Measurements from ENCODE around the gene NOC4L. TPM values are rescaled to one million over a fixed set of nuclear protein-coding genes. Genes with fewer than 3 reads are reported as not detected.

The NOC4L gene
- total and polyA plus RNA-seq, 2 donors (not counting 3 experiments of a cell fraction or from before 2014, with no cell fraction given) = 19.4 to 29.4 TPM

DNA sequence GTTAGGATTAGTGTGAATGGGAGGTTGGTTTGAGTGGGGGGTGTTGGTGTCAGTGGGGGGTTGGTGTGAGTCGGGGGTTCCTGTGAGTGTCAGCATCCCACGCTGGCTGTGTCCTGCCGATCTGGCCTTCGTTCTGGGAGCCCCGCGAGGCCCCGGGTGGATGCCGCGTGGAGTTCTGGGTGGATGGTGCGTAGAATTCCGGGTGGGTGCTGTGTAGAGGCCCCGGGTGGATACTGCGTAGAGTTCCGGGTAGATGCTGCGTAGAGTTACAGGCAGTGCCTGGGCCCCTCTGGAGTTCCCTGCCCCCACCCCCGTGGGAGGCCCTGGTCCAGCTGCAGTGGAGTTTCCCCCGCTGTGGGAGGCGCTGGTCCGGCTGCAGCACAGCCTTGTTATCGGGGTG lies 8.7 kb downstream of the NOC4L start:
- Histone ChIP-seq H2AFZ (ENCODE audit: low read depth, low read length) (no peak overlapping the region), H3K9ac (replicated peaks; ENCODE audit: extremely low read depth, insufficient read depth, low read length) (no peak overlapping the region), H3K9me1 (replicated peaks; ENCODE audit: control insufficient read depth, extremely low read depth, insufficient read depth, low read length) (no peaks in the 10 kb centered on the region), H4K20me1 (replicated peaks; ENCODE audit: control insufficient read depth, extremely low read depth, insufficient read depth, low read length) (no peaks in the 10 kb centered on the region), H3K4me2 (ENCODE audit: insufficient read depth, low read length) (no peak overlapping the region), H3K4me3 (replicated peaks in 1 of 3; ENCODE audit: insufficient read depth in 1 of 3, low read depth in 1 of 3, low read length in 3 of 3) (no peak overlapping the region), H3K36me3 (ENCODE audit: control insufficient read depth in 2 of 2, extremely low read depth in 1 of 2, insufficient read depth in 2 of 2, low read length in 2 of 2) (peaks cover 0 to 6% of the 10 kb centered on the region in 2 experiments), H3K4me1 (ENCODE audit: control insufficient read depth, extremely low read depth, insufficient read depth, low read length) (no peaks in the 10 kb centered on the region), H3K27ac (ENCODE audit: insufficient read depth, low read depth, low read length) (no peak overlapping the region), H3K27me3 (ENCODE audit: control insufficient read depth in 2 of 2, insufficient read depth in 2 of 2, low read length in 2 of 2) (no peaks in the 10 kb centered on the region), H3K9me3 (replicated peaks; ENCODE audit: control insufficient read depth, insufficient read depth, low read length) (no peaks in the 10 kb centered on the region), H3K79me2 (ENCODE audit: control insufficient read depth, insufficient read depth, low read length) (no peaks in the 10 kb centered on the region)
- FAIRE-seq (no peak), DNase-seq (ENCODE audit: low read depth, low spot score) (no peak)
- POLR2A ChIA-PET = no interaction called here
- TF ChIP-seq GATA2 (IDR thresholded peaks at IDR 0.05; ENCODE audit: insufficient read depth, insufficient read length, low read depth, low read length) (no peak), EZH2 (IDR thresholded peaks at IDR 0.05; ENCODE audit: borderline replicate concordance, low read depth, low read length, severe bottlenecking) (no peak), POLR2AphosphoS5 (IDR thresholded peaks at IDR 0.05; ENCODE audit: insufficient read depth, low read depth, low read length) (no peak), JUN (IDR thresholded peaks at IDR 0.05; ENCODE audit: borderline replicate concordance, insufficient read depth, insufficient read length, low read depth) (no peak), MYC (IDR thresholded peaks at IDR 0.05; ENCODE audit: low read depth, low read length) (no peak), POLR2A (IDR thresholded peaks at IDR 0.05; ENCODE audit: low read depth, low read length) (no peak), FOS (IDR thresholded peaks at IDR 0.05; ENCODE audit: borderline replicate concordance, insufficient read depth, low read length) (no peak)
- TF ChIP-seq, protein P1, sequence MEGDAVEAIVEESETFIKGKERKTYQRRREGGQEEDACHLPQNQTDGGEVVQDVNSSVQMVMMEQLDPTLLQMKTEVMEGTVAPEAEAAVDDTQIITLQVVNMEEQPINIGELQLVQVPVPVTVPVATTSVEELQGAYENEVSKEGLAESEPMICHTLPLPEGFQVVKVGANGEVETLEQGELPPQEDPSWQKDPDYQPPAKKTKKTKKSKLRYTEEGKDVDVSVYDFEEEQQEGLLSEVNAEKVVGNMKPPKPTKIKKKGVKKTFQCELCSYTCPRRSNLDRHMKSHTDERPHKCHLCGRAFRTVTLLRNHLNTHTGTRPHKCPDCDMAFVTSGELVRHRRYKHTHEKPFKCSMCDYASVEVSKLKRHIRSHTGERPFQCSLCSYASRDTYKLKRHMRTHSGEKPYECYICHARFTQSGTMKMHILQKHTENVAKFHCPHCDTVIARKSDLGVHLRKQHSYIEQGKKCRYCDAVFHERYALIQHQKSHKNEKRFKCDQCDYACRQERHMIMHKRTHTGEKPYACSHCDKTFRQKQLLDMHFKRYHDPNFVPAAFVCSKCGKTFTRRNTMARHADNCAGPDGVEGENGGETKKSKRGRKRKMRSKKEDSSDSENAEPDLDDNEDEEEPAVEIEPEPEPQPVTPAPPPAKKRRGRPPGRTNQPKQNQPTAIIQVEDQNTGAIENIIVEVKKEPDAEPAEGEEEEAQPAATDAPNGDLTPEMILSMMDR (IDR thresholded peaks at IDR 0.05; ENCODE audit: extremely low read depth in 1 of 2, insufficient read depth in 1 of 2, low read depth in 1 of 2, low read length in 2 of 2) = no peak
- TF ChIP-seq, protein P2, sequence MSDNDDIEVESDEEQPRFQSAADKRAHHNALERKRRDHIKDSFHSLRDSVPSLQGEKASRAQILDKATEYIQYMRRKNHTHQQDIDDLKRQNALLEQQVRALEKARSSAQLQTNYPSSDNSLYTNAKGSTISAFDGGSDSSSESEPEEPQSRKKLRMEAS (IDR thresholded peaks at IDR 0.05; ENCODE audit: insufficient read depth, insufficient read length) = no peak
- intact Hi-C loops (cut with micrococcal nuclease) (loop anchor here (1.0 kb wide), 1 partner anchor 408 kb away; no protein-coding TSS in a partner anchor), dilution Hi-C loops (cut with MboI; ENCODE audit: extremely low pct_ligation_motif_present, low sequenced_read_pairs) (no loop called here)
- CTCF ChIA-PET = interaction anchor here (1.4 to 1.8 kb wide), 3 partner anchors 221 to 371 kb away, joined by 9 to 119 read pairs (median 15); no protein-coding TSS in a partner anchor
- BruUV-seq (replicated peaks) = no TSS peak
